ENCODE data around the gene SKIC8. TPM values are rescaled to one million over a fixed set of nuclear protein-coding genes. Genes with fewer than 3 reads are reported as not detected.

Gene SKIC8
- total and polyA plus RNA-seq, 2 experiments from 2014 or later: 52.6 to 70.6 TPM

GRCh38 chr15:78322724-78323521 is 23.5 kb upstream of the SKIC8 start:
- no peaks in the 10 kb centered on the region for H3K4me1 ChIP-seq (ENCODE audit: insufficient read depth)
- 78 to 81% methylated on average over 19 of the region's 19 CpGs for WGBS, 2 experiments (ENCODE audit: low coverage in 1 of 2, low lambda C conversion rate in 2 of 2, missing lambda C conversion rate in 2 of 2)
- H2AFZ ChIP-seq: peak overlapping the region; percentile 76
- H3K9ac ChIP-seq: peak overlapping the region; percentile 54
- H3K79me2 ChIP-seq (ENCODE audit: insufficient read depth): no peaks in the 10 kb centered on the region
- H3K4me3 ChIP-seq: no peak overlapping the region
- no peaks in the 10 kb centered on the region; the same call in 1 of the 2 replicates for H3K27me3 ChIP-seq (replicated peaks; ENCODE audit: insufficient read depth)
- H3K9me2 ChIP-seq (ENCODE audit: insufficient read depth): no peaks in the 10 kb centered on the region
- no peaks in the 10 kb centered on the region for H3K36me3 ChIP-seq (ENCODE audit: low read depth)
- no peak for DNase-seq
- H4K20me1 ChIP-seq (ENCODE audit: insufficient read depth): no peaks in the 10 kb centered on the region
- no peaks in the 10 kb centered on the region for H3K9me3 ChIP-seq (ENCODE audit: low read depth)
- 0 out of 2 replicates have a peak overlapping the region, but pooled peaks have one; percentile 23 for H3K27ac ChIP-seq
- H3F3A ChIP-seq (ENCODE audit: insufficient read depth): 0 out of 2 replicates have a peak, but pooled peaks cover 3% of the 10 kb centered on the region
- no peak overlapping the region for H3K4me2 ChIP-seq (ENCODE audit: unreplicated experiment)
- TF ChIP-seq EZH2 (IDR thresholded peaks at IDR 0.05; ENCODE audit: insufficient read depth, poor library complexity, severe bottlenecking): no peak
- TF ChIP-seq EZH2phosphoT487 (IDR thresholded peaks at IDR 0.05; ENCODE audit: insufficient read depth, low read depth): no peak
- in situ Hi-C loops (cut with MboI): no loop called here

DNA sequence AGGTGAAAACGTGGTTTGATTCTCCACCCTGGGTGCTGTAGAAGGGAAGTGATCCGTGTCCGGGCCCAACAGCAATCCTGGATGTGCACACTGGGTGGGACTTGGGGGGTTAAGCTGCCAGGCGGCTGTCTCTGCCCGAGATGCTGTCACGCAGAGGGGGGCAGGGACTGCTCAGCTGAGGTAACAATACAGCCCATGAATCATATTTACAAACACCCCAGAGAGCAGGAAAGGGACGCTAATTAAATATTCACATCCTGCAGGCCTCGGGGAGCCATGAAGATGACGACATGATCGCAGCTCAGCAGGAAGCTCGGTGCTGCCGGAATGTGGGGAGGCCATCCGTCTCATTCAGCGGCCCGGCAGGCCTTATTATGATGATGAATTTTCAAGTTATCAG is 22.8 kb upstream of the SKIC8 start:
- Histone ChIP-seq H3K79me2 (ENCODE audit: insufficient read depth) (no peaks in the 10 kb centered on the region), H4K20me1 (ENCODE audit: insufficient read depth) (no peaks in the 10 kb centered on the region), H3K4me2 (ENCODE audit: unreplicated experiment) (no peak overlapping the region), H3K27me3 (replicated peaks; ENCODE audit: insufficient read depth) (no peaks in the 10 kb centered on the region; the same call in 1 of the 2 replicates), H3K27ac (peak overlapping the region; percentile 23; the same call in 1 of the 2 replicates), H3F3A (ENCODE audit: insufficient read depth) (0 out of 2 replicates have a peak, but pooled peaks cover 3% of the 10 kb centered on the region), H3K36me3 (ENCODE audit: low read depth) (no peaks in the 10 kb centered on the region), H2AFZ (peak overlapping the region; percentile 76), H3K9me2 (ENCODE audit: insufficient read depth) (no peaks in the 10 kb centered on the region), H3K9ac (peak overlapping the region; percentile 54), H3K4me3 (no peak overlapping the region), H3K4me1 (ENCODE audit: insufficient read depth) (no peaks in the 10 kb centered on the region), H3K9me3 (ENCODE audit: low read depth) (no peaks in the 10 kb centered on the region)
- WGBS, 2 experiments (ENCODE audit: low coverage in 1 of 2, low lambda C conversion rate in 2 of 2, missing lambda C conversion rate in 2 of 2): 35 to 41% methylated on average over 15 of the region's 15 CpGs
- in situ Hi-C loops (cut with MboI): no loop called here
- peak; percentile 73 for DNase-seq
- no peak for TF ChIP-seq EZH2 (IDR thresholded peaks at IDR 0.05; ENCODE audit: insufficient read depth, poor library complexity, severe bottlenecking)

DNA sequence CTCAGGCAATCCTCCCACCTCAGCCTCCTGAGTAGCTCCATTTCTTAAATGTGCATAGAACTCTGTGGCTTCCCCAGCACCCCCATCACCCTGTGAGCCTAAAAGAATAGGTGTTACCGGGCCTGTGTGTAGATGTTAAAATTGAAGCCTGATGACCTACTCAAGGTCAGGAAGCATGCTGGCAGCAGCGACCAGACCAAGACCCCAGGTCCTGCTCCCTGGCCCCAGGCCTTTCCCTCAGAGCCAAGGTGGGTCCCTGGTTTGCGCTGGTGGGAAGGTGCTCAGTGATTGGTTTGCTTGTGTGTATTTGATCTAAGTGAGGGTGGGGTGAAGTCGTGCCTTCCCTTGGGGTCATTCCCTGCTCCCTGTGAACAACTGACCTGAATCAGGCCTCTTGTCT is 22.4 kb upstream of the SKIC8 start:
- H3K36me3 ChIP-seq (ENCODE audit: low read depth): no peaks in the 10 kb centered on the region
- 0 out of 2 replicates have a peak, but pooled peaks cover 3% of the 10 kb centered on the region for H3F3A ChIP-seq (ENCODE audit: insufficient read depth)
- H3K9me3 ChIP-seq (ENCODE audit: low read depth): no peaks in the 10 kb centered on the region
- H3K4me3 ChIP-seq: no peak overlapping the region
- WGBS, 2 experiments (ENCODE audit: low coverage in 1 of 2, low lambda C conversion rate in 2 of 2, missing lambda C conversion rate in 2 of 2): 68 to 74% methylated on average over 4 of the region's 4 CpGs
- TF ChIP-seq EZH2phosphoT487 (IDR thresholded peaks at IDR 0.05; ENCODE audit: insufficient read depth, low read depth) (no peak), EZH2 (IDR thresholded peaks at IDR 0.05; ENCODE audit: insufficient read depth, poor library complexity, severe bottlenecking) (no peak)
- H3K4me2 ChIP-seq (ENCODE audit: unreplicated experiment): no peak overlapping the region
- no peaks in the 10 kb centered on the region for H4K20me1 ChIP-seq (ENCODE audit: insufficient read depth)
- no peaks in the 10 kb centered on the region for H3K4me1 ChIP-seq (ENCODE audit: insufficient read depth)
- peak overlapping the region; percentile 54 for H3K9ac ChIP-seq
- H3K9me2 ChIP-seq (ENCODE audit: insufficient read depth): no peaks in the 10 kb centered on the region
- peak overlapping the region; percentile 76 for H2AFZ ChIP-seq
- in situ Hi-C loops (cut with MboI): no loop called here
- no peaks in the 10 kb centered on the region for H3K79me2 ChIP-seq (ENCODE audit: insufficient read depth)
- no peaks in the 10 kb centered on the region; the same call in 1 of the 2 replicates for H3K27me3 ChIP-seq (replicated peaks; ENCODE audit: insufficient read depth)
- H3K27ac ChIP-seq: peak overlapping the region; percentile 23; the same call in 1 of the 2 replicates
- no peak for DNase-seq

DNA sequence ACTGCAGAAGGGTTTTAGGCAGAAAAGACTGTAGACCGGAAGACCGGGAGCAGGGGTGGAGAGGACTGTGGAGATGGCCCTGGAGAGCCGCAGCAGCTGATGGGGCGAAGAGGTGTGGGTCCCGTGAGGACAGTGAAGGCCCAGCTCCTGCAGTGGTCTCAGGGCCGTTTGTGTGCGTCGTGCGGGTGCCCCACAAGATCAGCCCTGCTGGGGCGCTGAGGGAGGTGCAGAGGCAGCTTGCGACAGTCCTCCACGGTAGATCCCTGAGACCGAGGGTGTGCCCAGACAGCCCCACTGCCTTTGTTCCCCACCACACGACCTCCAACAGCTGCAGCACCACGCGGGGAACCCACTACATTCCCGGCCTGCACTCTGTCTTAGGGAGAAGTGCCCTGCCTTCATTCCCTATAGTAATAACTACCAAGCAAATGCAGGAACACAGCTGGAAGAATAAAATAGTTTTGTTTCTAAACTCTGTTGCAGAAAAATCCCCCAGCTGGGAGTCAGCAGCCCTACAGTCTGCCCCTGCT is 21.7 kb upstream of the SKIC8 start:
- H3K9me3 ChIP-seq (ENCODE audit: low read depth): no peaks in the 10 kb centered on the region
- no peaks in the 10 kb centered on the region for H3K36me3 ChIP-seq (ENCODE audit: low read depth)
- no peaks in the 10 kb centered on the region for H4K20me1 ChIP-seq (ENCODE audit: insufficient read depth)
- TF ChIP-seq EZH2 (IDR thresholded peaks at IDR 0.05; ENCODE audit: insufficient read depth, poor library complexity, severe bottlenecking) (no peak), EZH2phosphoT487 (IDR thresholded peaks at IDR 0.05; ENCODE audit: insufficient read depth, low read depth) (no peak)
- no peaks in the 10 kb centered on the region for H3K79me2 ChIP-seq (ENCODE audit: insufficient read depth)
- H2AFZ ChIP-seq: no peak overlapping the region
- 81% methylated on average over 13 to 17 of the region's 17 CpGs for WGBS, 2 experiments (ENCODE audit: low coverage in 1 of 2, low lambda C conversion rate in 2 of 2, missing lambda C conversion rate in 2 of 2)
- H3F3A ChIP-seq (ENCODE audit: insufficient read depth): 0 out of 2 replicates have a peak, but pooled peaks cover 3% of the 10 kb centered on the region
- H3K4me2 ChIP-seq (ENCODE audit: unreplicated experiment): no peak overlapping the region
- no peak overlapping the region for H3K9ac ChIP-seq
- no peak for DNase-seq
- H3K27ac ChIP-seq: no peak overlapping the region
- H3K9me2 ChIP-seq (ENCODE audit: insufficient read depth): no peaks in the 10 kb centered on the region
- in situ Hi-C loops (cut with MboI): no loop called here
- H3K4me1 ChIP-seq (ENCODE audit: insufficient read depth): no peaks in the 10 kb centered on the region
- H3K27me3 ChIP-seq (replicated peaks; ENCODE audit: insufficient read depth): no peaks in the 10 kb centered on the region; the same call in 1 of the 2 replicates
- no peak overlapping the region for H3K4me3 ChIP-seq

All from GM23248 (cell line).